Stomach (tissue), 4 donors: ENCODE results near the gene SHISA5.

Experiments
- EP300 ChIP-seq: sonication (generic); formaldehyde crosslinking; IDR thresholded peaks from one replicate; pipeline ENCODE4 v1.6.1; 2017; ENCODE audit warnings: antibody characterized with exemption
- POLR2A ChIP-seq, 4 donors: fragments of 450-650 bp; IDR thresholded peaks; one replicate each; pipeline ENCODE4 v1.6.1; 2016; ENCODE audit warnings: antibody characterized with exemption in 4 of 4, control low read depth in 2 of 4, mild to moderate bottlenecking in 1 of 4, moderate library complexity in 1 of 4
- POLR2AphosphoS5 ChIP-seq, 3 donors: sonication (generic); formaldehyde crosslinking; IDR thresholded peaks; one replicate each; pipeline ENCODE4 v1.6.1; 2016; ENCODE audit warnings: antibody characterized with exemption in 3 of 3
- TF ChIP-seq, protein P1 (sequence below), 7 experiments: fragments of 450-650 bp in 4 of 7; fragments of 200-600 bp in 3 of 7; sonication (generic) in 3 of 7; IDR thresholded peaks; one replicate each; pipeline ENCODE4 v1.5.1; 2016 to 2019; ENCODE audit warnings: antibody characterized with exemption in 7 of 7, control low read depth in 2 of 7, mild to moderate bottlenecking in 1 of 7

DNA sequence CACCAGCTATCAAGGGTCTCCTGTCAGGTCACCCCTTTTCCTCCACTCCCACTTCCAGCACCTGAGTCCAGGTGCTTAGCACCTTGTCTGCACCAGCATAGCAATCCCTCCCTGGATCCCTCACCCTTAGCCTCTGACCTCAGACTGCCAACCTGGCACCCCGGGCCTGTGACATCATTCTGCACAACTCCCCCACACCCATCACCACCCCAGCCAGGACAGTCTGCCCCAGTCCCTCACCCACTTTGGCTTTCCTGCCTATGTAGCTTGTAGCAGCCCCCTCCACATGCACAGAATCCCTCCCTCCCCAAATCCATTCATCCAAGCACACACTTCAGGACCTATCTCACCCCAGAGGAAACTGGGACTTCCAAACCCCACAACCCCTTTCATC, 73.3 kb downstream of the SHISA5 start:
- TF ChIP-seq POLR2A (IDR thresholded peaks at IDR 0.05): no peak
- TF ChIP-seq, protein P1, sequence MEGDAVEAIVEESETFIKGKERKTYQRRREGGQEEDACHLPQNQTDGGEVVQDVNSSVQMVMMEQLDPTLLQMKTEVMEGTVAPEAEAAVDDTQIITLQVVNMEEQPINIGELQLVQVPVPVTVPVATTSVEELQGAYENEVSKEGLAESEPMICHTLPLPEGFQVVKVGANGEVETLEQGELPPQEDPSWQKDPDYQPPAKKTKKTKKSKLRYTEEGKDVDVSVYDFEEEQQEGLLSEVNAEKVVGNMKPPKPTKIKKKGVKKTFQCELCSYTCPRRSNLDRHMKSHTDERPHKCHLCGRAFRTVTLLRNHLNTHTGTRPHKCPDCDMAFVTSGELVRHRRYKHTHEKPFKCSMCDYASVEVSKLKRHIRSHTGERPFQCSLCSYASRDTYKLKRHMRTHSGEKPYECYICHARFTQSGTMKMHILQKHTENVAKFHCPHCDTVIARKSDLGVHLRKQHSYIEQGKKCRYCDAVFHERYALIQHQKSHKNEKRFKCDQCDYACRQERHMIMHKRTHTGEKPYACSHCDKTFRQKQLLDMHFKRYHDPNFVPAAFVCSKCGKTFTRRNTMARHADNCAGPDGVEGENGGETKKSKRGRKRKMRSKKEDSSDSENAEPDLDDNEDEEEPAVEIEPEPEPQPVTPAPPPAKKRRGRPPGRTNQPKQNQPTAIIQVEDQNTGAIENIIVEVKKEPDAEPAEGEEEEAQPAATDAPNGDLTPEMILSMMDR (IDR thresholded peaks at IDR 0.05): no peak
- TF ChIP-seq POLR2AphosphoS5 (IDR thresholded peaks at IDR 0.05): no peak
- TF ChIP-seq EP300: no peak
